ENCODE results near the gene MEOX1. TPM values are rescaled to one million over a fixed set of nuclear protein-coding genes. Genes with fewer than 3 reads are reported as not detected.
A peak's percentile ranks its signal among the peaks of the same experiment; 100 is the strongest.

MEOX1 gene
- total RNA-seq, 2 donors from 2014 or later = 5.5 to 6.0 TPM

GRCh38 chr17:43671755-43672519, 10.2 kb upstream of the MEOX1 start:
- no peaks in the 10 kb centered on the region for H3K36me3 Mint-ChIP-seq (ENCODE audit: low read depth)
- DNase-seq = no peak
- H3K4me3 Mint-ChIP-seq = no peak overlapping the region
- H3K4me1 Mint-ChIP-seq = peaks cover 7% of the 10 kb centered on the region
- peaks cover 6% of the 10 kb centered on the region for H3K27me3 Mint-ChIP-seq
- ATAC-seq = no peak
- H3K9me3 ChIP-seq (ENCODE audit: control insufficient read depth, low read length, poor library complexity, severe bottlenecking) = no peaks in the 10 kb centered on the region
- H3K27ac Mint-ChIP-seq = peak overlapping the region; percentile 39

- Mint-ChIP-seq H3K27ac (peak overlapping the region; percentile 39), H3K27me3 (peaks cover 6% of the 10 kb centered on the region), H3K4me3 (no peak overlapping the region), H3K36me3 (ENCODE audit: low read depth) (no peaks in the 10 kb centered on the region), H3K4me1 (peaks cover 7% of the 10 kb centered on the region)
- no peaks in the 10 kb centered on the region for H3K9me3 ChIP-seq (ENCODE audit: control insufficient read depth, low read length, poor library complexity, severe bottlenecking)
- ATAC-seq = no peak
- no peak for DNase-seq
Measured at GRCh38 chr17:43671031-43671692, 9.4 kb upstream of the MEOX1 start.

GRCh38 chr17:43670645-43671030, 8.9 kb upstream of the MEOX1 start:
- Mint-ChIP-seq H3K27ac (no peak overlapping the region), H3K4me3 (no peak overlapping the region), H3K4me1 (peaks cover 7% of the 10 kb centered on the region), H3K36me3 (ENCODE audit: low read depth) (no peaks in the 10 kb centered on the region), H3K27me3 (peaks cover 6% of the 10 kb centered on the region)
- no peaks in the 10 kb centered on the region for H3K9me3 ChIP-seq (ENCODE audit: control insufficient read depth, low read length, poor library complexity, severe bottlenecking)
- DNase-seq (no peak), ATAC-seq (no peak)

DNA sequence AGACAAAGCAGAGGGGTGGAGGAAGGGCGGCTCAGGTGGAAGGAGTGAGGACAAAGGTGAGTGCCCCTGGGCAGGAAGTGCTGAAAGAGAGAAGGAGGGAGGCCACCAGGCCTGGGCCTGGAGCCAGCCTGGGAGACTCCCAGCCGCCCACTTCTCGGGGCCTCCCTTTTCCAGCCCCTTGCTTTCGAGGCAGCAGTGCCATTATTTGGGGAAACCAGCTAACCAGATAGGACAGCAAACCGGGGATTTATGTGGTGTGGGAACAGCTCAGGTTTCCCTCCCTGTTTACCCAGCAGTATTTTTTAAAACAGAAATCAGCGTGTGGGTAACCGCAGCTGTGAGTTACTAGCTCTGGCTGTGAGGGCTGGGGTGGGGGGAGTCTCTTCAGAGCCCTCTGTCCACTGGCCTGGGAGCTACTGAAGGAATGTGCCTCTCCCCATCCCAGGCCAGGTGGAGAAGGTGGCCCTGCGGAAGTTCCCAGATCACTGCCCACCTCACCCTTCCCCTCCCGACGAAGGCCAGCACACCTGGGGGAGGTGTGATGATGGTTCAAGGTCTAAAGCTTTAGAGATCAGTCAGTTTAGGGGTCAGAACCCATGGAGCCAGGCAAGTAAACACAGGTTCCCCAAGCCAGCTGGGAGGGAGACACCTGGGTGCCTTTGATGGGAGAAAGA, 8.4 kb upstream of the MEOX1 start:
- Mint-ChIP-seq H3K27ac (peak overlapping the region; percentile 75), H3K4me1 (peaks cover 7% of the 10 kb centered on the region), H3K36me3 (ENCODE audit: low read depth) (no peaks in the 10 kb centered on the region), H3K27me3 (peaks cover 2% of the 10 kb centered on the region), H3K4me3 (peak overlapping the region; percentile 66)
- no peak for DNase-seq
- H3K9me3 ChIP-seq (ENCODE audit: control insufficient read depth, low read length, poor library complexity, severe bottlenecking) = no peaks in the 10 kb centered on the region
- ATAC-seq = no peak

- ATAC-seq (no peak), DNase-seq (no peak)
- H3K36me3 Mint-ChIP-seq (ENCODE audit: low read depth) = no peaks in the 10 kb centered on the region
- H3K9me3 ChIP-seq (ENCODE audit: control insufficient read depth, low read length, poor library complexity, severe bottlenecking) = no peaks in the 10 kb centered on the region
- H3K27me3 Mint-ChIP-seq = no peaks in the 10 kb centered on the region
- H3K4me3 Mint-ChIP-seq = no peak overlapping the region
- H3K27ac Mint-ChIP-seq = no peak overlapping the region
- H3K4me1 Mint-ChIP-seq = peaks cover 7% of the 10 kb centered on the region
Measured at GRCh38 chr17:43667947-43668348, 6.2 kb upstream of the MEOX1 start.

DNA sequence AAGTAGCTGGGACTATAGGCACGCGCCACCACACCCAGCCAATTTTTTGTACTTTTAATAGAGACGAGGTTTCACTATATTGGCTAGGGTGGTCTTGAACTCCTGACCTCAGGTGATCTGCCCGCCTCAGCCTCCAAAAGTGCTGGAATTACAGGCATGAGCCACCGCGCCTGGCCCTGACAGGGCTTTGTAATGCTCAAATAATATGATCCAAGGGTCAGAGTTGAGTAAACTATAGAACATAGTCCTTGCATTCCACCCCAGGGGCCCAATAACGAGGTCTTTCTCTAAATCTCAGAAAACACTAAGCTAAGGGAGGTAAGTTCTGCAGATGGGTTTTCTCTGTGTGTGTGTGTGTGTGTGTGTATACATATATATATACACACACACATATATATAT, 5.8 kb upstream of the MEOX1 start:
- DNase-seq = no peak
- Mint-ChIP-seq H3K27ac (no peak overlapping the region), H3K4me1 (peaks cover 12% of the 10 kb centered on the region), H3K36me3 (ENCODE audit: low read depth) (no peaks in the 10 kb centered on the region), H3K27me3 (no peaks in the 10 kb centered on the region), H3K4me3 (no peak overlapping the region)
- ATAC-seq = no peak
- no peaks in the 10 kb centered on the region for H3K9me3 ChIP-seq (ENCODE audit: control insufficient read depth, low read length, poor library complexity, severe bottlenecking)

DNA sequence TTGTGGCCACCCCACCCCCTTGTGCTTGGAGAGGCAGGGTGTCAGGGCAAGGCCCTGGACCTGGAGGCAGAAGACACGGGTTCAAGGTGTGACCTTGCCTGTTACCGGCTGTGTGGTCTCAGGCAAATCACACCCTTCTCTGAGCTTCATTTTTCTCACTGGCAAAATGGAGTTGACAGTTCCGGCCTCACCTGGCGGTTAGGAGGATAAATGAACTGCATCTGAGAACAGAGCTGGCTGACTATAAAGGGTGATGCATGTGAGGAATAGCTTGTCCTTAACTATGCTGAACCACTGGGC, 4.2 kb upstream of the MEOX1 start:
- no peaks in the 10 kb centered on the region for H3K36me3 Mint-ChIP-seq (ENCODE audit: low read depth)
- no peaks in the 10 kb centered on the region for H3K27me3 Mint-ChIP-seq
- no peak overlapping the region for H3K4me3 Mint-ChIP-seq
- ATAC-seq = no peak
- no peak overlapping the region for H3K27ac Mint-ChIP-seq
- no peaks in the 10 kb centered on the region for H3K9me3 ChIP-seq (ENCODE audit: control insufficient read depth, low read length, poor library complexity, severe bottlenecking)
- DNase-seq = no peak
- peaks cover 22% of the 10 kb centered on the region for H3K4me1 Mint-ChIP-seq

DNA sequence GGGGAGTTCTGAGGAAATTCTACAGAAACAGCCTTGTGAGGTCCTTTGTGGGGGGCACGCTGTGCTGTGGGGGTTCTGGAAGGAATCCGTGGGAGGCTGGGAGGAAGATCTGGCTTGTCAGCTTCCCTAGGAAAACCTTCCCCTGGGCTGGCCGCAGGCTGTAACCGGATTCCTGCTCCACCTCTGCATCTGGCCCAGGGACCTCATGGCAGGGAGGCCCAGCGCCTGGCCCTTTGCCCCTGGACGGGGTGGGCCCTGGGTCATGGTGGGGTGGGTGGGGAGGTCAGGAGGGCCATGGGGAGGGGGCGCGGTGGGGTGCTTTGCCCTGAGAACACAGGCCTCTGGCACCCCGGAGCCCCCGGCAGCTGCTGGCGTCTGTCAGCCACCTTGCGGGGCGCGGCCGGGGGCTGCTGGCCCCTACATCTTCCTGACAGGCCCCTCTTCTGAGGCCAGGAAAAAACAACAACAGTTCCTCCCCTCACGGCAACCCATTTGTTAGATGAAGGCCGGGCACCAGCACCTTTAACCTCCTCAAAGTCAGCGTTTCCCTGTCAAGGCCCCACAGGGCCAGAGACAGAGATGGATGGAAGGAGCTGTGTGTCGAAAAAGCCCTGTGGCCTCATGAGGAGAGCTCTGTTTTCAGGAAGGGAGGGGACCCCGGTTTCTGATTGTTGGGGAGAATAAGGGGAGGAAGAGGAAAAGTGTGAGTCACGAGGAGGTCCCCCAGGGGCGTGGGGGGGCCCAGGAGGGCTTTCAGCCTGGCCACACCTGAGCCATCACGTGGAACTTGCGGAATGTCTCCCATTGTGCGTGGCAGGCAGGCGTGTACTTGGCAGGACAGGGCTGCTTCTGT, 3.6 kb upstream of the MEOX1 start:
- H3K4me3 Mint-ChIP-seq = no peak overlapping the region
- no peak for DNase-seq
- H3K4me1 Mint-ChIP-seq = peaks cover 24% of the 10 kb centered on the region
- ATAC-seq = no peak
- H3K27ac Mint-ChIP-seq = no peak overlapping the region
- no peaks in the 10 kb centered on the region for H3K36me3 Mint-ChIP-seq (ENCODE audit: low read depth)
- H3K27me3 Mint-ChIP-seq = no peaks in the 10 kb centered on the region
- no peaks in the 10 kb centered on the region for H3K9me3 ChIP-seq (ENCODE audit: control insufficient read depth, low read length, poor library complexity, severe bottlenecking)

DNA sequence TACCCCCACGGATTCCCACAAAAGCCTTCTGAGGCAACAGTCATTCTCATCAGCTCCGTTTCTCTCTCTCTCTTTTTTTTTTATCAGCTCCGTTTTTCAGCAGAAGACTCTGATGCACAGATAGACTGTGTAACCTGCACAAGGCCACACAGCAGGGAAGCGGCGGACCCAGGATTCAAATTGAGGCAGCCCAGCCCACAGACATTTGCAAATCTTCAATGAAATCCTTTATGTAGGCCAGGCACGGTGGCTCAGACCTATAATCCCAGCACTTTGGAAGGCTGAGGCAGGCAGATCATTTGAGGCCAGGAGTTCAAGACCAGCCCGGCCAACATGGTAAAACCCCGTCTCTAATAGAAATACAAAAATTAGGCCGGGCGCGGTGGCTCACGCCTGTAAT, 2.4 kb upstream of the MEOX1 start:
- DNase-seq (no peak), ATAC-seq (no peak)
- H3K27me3 Mint-ChIP-seq = no peaks in the 10 kb centered on the region
- H3K4me1 Mint-ChIP-seq = peaks cover 26% of the 10 kb centered on the region
- H3K4me3 Mint-ChIP-seq = no peak overlapping the region
- H3K27ac Mint-ChIP-seq = peak overlapping the region; percentile 60
- no peaks in the 10 kb centered on the region for H3K9me3 ChIP-seq (ENCODE audit: control insufficient read depth, low read length, poor library complexity, severe bottlenecking)
- H3K36me3 Mint-ChIP-seq (ENCODE audit: low read depth) = no peaks in the 10 kb centered on the region

- ATAC-seq (no peak), DNase-seq (no peak)
- Mint-ChIP-seq H3K36me3 (ENCODE audit: low read depth) (no peaks in the 10 kb centered on the region), H3K4me3 (no peak overlapping the region), H3K27me3 (no peaks in the 10 kb centered on the region), H3K27ac (peak overlapping the region; percentile 60), H3K4me1 (peaks cover 26% of the 10 kb centered on the region)
- no peaks in the 10 kb centered on the region for H3K9me3 ChIP-seq (ENCODE audit: control insufficient read depth, low read length, poor library complexity, severe bottlenecking)
Measured at GRCh38 chr17:43663383-43663782, 1.7 kb upstream of the MEOX1 start.

GRCh38 chr17:43662413-43663141, 855 bp upstream of the MEOX1 start:
- ATAC-seq = peak; percentile 55
- peaks cover 26% of the 10 kb centered on the region for H3K4me1 Mint-ChIP-seq
- no peaks in the 10 kb centered on the region for H3K27me3 Mint-ChIP-seq
- no peaks in the 10 kb centered on the region for H3K36me3 Mint-ChIP-seq (ENCODE audit: low read depth)
- no peaks in the 10 kb centered on the region for H3K9me3 ChIP-seq (ENCODE audit: control insufficient read depth, low read length, poor library complexity, severe bottlenecking)
- peak overlapping the region; percentile 88 for H3K27ac Mint-ChIP-seq
- no peak for DNase-seq
- peak overlapping the region; percentile 84 for H3K4me3 Mint-ChIP-seq

GRCh38 chr17:43660816-43661493, 767 bp downstream of the MEOX1 start:
- H3K4me1 Mint-ChIP-seq = peaks cover 37% of the 10 kb centered on the region
- DNase-seq (no peak), ATAC-seq (peak; percentile 31)
- no peaks in the 10 kb centered on the region for H3K9me3 ChIP-seq (ENCODE audit: control insufficient read depth, low read length, poor library complexity, severe bottlenecking)
- H3K4me3 Mint-ChIP-seq = peak overlapping the region; percentile 84
- H3K27ac Mint-ChIP-seq = peak overlapping the region; percentile 88
- H3K36me3 Mint-ChIP-seq (ENCODE audit: low read depth) = no peaks in the 10 kb centered on the region
- H3K27me3 Mint-ChIP-seq = no peaks in the 10 kb centered on the region
